ENCODE measurements around the gene STK25. TPM values are rescaled to one million over a fixed set of nuclear protein-coding genes. Genes with fewer than 3 reads are reported as not detected.

The STK25 gene
- total RNA-seq, 1 donor = 227 TPM

DNA sequence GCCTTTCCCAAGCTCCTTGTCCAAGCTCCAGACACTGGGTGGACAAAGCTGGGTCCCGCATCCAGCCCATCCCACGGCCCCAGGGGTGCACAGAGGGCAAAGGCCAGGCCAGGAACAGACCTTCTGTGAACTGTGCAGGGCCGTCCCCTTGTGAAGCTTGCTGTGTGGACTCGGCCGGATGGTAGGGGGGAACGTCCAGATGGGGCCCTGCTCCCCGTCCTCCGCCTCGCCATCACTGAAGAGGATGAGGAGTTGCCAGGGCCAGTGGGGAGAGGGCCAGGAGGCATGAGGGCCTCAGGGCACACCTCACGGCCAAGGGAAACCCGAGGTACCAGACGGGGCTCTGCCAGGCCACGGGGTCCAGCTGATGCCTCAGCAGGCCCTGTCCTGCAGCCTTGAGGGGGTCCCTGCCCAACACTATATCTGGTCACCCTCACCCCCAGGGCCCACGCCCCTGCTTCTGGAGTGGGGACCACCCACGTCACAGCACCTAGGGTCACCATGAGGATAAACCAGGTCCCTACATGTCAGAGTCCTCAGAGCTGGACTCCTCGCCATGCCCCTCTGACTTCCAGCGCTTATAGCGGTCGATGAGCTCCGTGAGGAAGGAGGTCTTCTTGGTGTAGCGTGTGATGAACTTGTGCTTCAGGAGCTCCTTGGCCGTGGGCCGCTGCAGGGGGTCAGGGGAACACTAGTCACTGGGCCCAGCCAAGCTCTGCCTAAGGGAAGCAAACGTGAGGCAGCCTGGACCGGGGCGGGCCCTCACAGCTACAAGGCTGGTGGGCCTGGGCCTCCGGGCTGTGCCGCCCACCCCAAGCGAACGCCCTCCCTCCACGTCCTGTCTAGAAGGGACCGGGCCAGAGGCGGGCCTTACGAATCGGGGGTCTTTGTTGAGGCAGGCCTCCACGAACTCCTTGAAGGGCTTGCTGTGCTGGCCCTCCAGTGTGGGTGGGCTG, 10.0 kb downstream of the STK25 start:
- H3K27me3 ChIP-seq (ENCODE audit: insufficient read depth, low read length) = no peaks in the 10 kb centered on the region
- no peak overlapping the region for H2AFZ ChIP-seq (ENCODE audit: low read length)
- TF ChIP-seq, protein P1, sequence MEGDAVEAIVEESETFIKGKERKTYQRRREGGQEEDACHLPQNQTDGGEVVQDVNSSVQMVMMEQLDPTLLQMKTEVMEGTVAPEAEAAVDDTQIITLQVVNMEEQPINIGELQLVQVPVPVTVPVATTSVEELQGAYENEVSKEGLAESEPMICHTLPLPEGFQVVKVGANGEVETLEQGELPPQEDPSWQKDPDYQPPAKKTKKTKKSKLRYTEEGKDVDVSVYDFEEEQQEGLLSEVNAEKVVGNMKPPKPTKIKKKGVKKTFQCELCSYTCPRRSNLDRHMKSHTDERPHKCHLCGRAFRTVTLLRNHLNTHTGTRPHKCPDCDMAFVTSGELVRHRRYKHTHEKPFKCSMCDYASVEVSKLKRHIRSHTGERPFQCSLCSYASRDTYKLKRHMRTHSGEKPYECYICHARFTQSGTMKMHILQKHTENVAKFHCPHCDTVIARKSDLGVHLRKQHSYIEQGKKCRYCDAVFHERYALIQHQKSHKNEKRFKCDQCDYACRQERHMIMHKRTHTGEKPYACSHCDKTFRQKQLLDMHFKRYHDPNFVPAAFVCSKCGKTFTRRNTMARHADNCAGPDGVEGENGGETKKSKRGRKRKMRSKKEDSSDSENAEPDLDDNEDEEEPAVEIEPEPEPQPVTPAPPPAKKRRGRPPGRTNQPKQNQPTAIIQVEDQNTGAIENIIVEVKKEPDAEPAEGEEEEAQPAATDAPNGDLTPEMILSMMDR (IDR thresholded peaks at IDR 0.05; ENCODE audit: extremely low read depth, low read depth, low read length) = no peak
- H4K20me1 ChIP-seq (ENCODE audit: insufficient read depth, low read length) = peaks cover 23% of the 10 kb centered on the region
- H3K4me3 ChIP-seq (ENCODE audit: insufficient read depth, low read length) = no peak overlapping the region
- H3K27ac ChIP-seq (ENCODE audit: low read depth, low read length) = no peak overlapping the region
- H3K9me3 ChIP-seq (ENCODE audit: low read depth, low read length) = no peaks in the 10 kb centered on the region
- H3K4me2 ChIP-seq (ENCODE audit: insufficient read depth, low read length) = no peak overlapping the region
- H3K4me1 ChIP-seq (ENCODE audit: insufficient read depth, low read length) = no peaks in the 10 kb centered on the region
- peaks cover 43% of the 10 kb centered on the region for H3K36me3 ChIP-seq (ENCODE audit: insufficient read depth, low read length)
- peak; percentile 62 for DNase-seq (ENCODE audit: insufficient read length, low spot score, missing footprints)
- H3K79me2 ChIP-seq (ENCODE audit: insufficient read depth, low read length) = peaks cover 34% of the 10 kb centered on the region

DNA sequence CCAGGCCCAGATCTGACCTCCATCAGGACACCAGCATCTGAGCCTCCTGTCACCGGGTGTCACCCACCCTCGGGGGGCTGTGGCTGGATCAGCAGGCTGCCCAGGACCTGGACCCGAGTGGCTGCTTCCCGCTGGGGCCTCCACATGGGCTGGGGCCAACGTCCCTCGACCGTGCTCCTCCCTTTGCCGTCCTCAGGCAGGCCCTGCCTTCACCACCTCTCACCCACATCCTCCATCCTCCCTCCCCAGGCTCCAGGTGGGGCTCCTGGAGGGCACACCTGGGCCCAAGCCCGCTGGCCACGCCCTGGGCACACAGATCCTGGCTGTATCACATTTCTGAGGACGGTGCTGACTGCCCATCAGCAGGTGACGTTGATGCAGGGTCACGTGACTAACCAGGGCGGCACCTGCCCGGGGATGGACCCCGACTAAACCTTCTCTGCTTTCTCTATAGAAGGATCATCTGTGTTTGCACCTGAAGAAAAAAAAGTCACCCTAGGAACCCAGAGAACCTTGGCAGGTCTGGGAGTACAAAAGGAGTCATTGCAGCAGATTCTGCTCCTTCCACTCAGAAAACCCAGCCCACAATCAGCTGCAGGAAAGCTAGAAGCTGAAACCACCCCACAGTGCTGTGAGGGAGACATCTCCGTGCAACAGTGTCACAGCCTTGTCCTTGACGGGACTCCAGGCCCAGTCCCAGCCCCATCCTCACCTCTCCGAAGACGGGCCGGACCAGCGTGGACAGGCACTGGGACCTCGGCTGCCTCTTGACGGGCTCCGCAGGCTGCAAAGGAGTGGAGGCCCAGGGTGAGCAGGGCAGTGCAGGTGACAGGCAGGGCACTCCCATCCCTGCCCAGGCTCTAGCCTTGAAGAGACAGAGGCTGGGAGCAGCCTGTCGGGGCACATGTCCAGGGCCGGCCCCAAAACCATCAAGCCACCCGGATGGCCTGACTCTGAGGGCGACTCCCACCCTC, 11.2 kb downstream of the STK25 start:
- no peak overlapping the region for H2AFZ ChIP-seq (ENCODE audit: low read length)
- H3K4me1 ChIP-seq (ENCODE audit: insufficient read depth, low read length) = no peaks in the 10 kb centered on the region
- H3K79me2 ChIP-seq (ENCODE audit: insufficient read depth, low read length) = peaks cover 27% of the 10 kb centered on the region
- no peaks in the 10 kb centered on the region for H3K27me3 ChIP-seq (ENCODE audit: insufficient read depth, low read length)
- H4K20me1 ChIP-seq (ENCODE audit: insufficient read depth, low read length) = peaks cover 23% of the 10 kb centered on the region
- H3K4me3 ChIP-seq (ENCODE audit: insufficient read depth, low read length) = no peak overlapping the region
- no peak overlapping the region for H3K4me2 ChIP-seq (ENCODE audit: insufficient read depth, low read length)
- peak; percentile 73 for DNase-seq (ENCODE audit: insufficient read length, low spot score, missing footprints)
- no peak overlapping the region for H3K27ac ChIP-seq (ENCODE audit: low read depth, low read length)
- peaks cover 52% of the 10 kb centered on the region for H3K36me3 ChIP-seq (ENCODE audit: insufficient read depth, low read length)
- no peaks in the 10 kb centered on the region for H3K9me3 ChIP-seq (ENCODE audit: low read depth, low read length)
- TF ChIP-seq, protein P1 (IDR thresholded peaks at IDR 0.05; ENCODE audit: extremely low read depth, low read depth, low read length) = no peak

DNA sequence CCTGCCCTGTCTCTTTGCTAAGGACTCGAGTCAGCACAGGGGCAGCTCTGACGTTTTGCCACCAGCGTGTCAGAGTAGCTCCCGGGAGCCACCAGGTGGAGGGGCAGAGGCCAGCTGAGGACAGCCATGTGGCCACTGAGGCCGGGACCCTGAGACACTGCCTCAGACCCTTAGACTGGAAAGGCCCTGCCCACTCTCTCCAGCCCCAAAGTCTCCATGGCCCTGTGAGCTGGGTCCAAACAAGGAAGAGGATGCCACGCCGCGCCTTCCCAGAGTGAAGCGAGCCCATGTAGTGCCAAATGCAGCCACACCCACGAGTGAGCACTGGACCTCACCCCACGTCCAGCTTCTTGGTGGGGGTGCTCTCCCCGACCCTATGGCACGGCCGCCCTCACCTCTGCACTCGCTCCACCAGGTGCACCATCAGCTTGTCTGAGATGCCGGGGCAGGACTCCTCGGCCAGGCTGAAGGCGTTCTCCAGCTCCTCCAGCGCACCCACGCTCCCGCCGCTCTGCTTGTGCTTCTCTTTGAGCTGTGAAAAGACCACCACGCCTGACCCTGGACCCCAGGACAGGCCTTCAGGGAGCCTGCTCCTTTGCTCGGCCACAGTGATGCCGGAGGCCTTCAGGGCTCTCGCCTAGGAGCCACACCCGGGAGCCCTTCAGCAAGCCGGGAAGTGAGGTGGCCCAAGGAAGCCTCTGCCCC, 12.2 kb downstream of the STK25 start:
- H2AFZ ChIP-seq (ENCODE audit: low read length) = no peak overlapping the region
- H3K4me1 ChIP-seq (ENCODE audit: insufficient read depth, low read length) = no peaks in the 10 kb centered on the region
- H4K20me1 ChIP-seq (ENCODE audit: insufficient read depth, low read length) = peaks cover 22% of the 10 kb centered on the region
- DNase-seq (ENCODE audit: insufficient read length, low spot score, missing footprints) = peak; percentile 73
- H3K4me2 ChIP-seq (ENCODE audit: insufficient read depth, low read length) = no peak overlapping the region
- H3K27ac ChIP-seq (ENCODE audit: low read depth, low read length) = no peak overlapping the region
- TF ChIP-seq, protein P1 (IDR thresholded peaks at IDR 0.05; ENCODE audit: extremely low read depth, low read depth, low read length) = no peak
- no peaks in the 10 kb centered on the region for H3K9me3 ChIP-seq (ENCODE audit: low read depth, low read length)
- H3K4me3 ChIP-seq (ENCODE audit: insufficient read depth, low read length) = no peak overlapping the region
- H3K79me2 ChIP-seq (ENCODE audit: insufficient read depth, low read length) = peaks cover 19% of the 10 kb centered on the region
- no peaks in the 10 kb centered on the region for H3K27me3 ChIP-seq (ENCODE audit: insufficient read depth, low read length)
- peaks cover 52% of the 10 kb centered on the region for H3K36me3 ChIP-seq (ENCODE audit: insufficient read depth, low read length)

Measured in osteoblast (primary cell).